ENCODE results near the gene ANKS1A.

Gene ANKS1A

DNA sequence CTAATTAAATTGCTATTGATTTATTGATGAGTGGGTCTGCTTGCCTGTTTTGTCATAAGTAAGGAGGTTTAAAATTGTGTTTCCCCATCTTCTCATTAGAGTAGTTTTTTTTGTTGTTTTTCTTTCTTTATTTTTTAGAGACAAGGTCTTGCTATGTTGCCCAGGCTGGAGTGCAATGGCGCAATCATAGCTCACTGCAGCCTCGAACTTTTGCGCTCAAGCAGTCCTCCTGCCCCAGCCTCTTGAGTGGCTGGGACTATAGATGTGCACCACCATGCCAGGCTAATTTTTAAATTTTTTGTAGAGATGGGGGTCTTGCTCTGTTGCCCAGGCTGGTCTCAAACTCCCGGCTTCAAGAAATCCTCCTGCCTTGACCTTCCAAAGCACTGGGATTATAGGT, 31.0 kb downstream of the ANKS1A start:
- no peak overlapping the region for H3K4me3 ChIP-seq (ENCODE audit: low read depth, low read length)
- CTCF ChIA-PET = interaction anchor here (0.6 kb wide), 1 partner anchor 213 kb away, joined by 3 read pairs; no protein-coding TSS in a partner anchor

GRCh38 chr6:34922177-34922663, 33.2 kb downstream of the ANKS1A start:
- H3K4me3 ChIP-seq (ENCODE audit: low read depth, low read length) = no peak overlapping the region
- H3K9me3 ChIP-seq (ENCODE audit: control insufficient read depth, insufficient read depth, low read depth, low read length) = no peaks in the 10 kb centered on the region
- ChIA-PET POLR2A (interaction anchor here (0.7 to 1.5 kb wide), 3 partner anchors 24 to 39 kb away, joined by 4 to 5 read pairs (median 5); partner anchors contain the start of gene TAF11), CTCF (interaction anchor here (0.6 to 0.7 kb wide), 4 partner anchors 55 to 1173 kb away, joined by 3 to 4 read pairs (median 3); no protein-coding TSS in a partner anchor)
- H3K4me1 ChIP-seq (ENCODE audit: control insufficient read depth, insufficient read depth, low read length) = peaks cover 3% of the 10 kb centered on the region; the same call in 1 of the 2 replicates
- no peaks in the 10 kb centered on the region for H3K36me3 ChIP-seq (ENCODE audit: control insufficient read depth in 2 of 2, insufficient read depth in 1 of 2, low read length in 2 of 2)
- no peak overlapping the region for H3K27ac ChIP-seq (ENCODE audit: extremely low read depth, low read depth, low read length)
- TF ChIP-seq, protein P1, sequence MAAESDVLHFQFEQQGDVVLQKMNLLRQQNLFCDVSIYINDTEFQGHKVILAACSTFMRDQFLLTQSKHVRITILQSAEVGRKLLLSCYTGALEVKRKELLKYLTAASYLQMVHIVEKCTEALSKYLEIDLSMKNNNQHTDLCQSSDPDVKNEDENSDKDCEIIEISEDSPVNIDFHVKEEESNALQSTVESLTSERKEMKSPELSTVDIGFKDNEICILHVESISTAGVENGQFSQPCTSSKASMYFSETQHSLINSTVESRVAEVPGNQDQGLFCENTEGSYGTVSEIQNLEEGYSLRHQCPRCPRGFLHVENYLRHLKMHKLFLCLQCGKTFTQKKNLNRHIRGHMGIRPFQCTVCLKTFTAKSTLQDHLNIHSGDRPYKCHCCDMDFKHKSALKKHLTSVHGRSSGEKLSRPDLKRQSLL (tag by site-specific recombination; IDR thresholded peaks at IDR 0.05) = peak; percentile 59; the same call in 1 of the 2 replicates
- TF ChIP-seq ZNF302 (tag by site-specific recombination; IDR thresholded peaks at IDR 0.05; ENCODE audit: low read depth) (no peak), ZBTB21 (tag by site-specific recombination; IDR thresholded peaks at IDR 0.05) (0 out of 2 replicates have a peak, but pooled peaks have one; percentile 26), ZNF280D (tag by site-specific recombination; IDR thresholded peaks at IDR 0.05) (peak; percentile 75; the same call in 1 of the 2 replicates), INSM2 (tag by site-specific recombination; IDR thresholded peaks at IDR 0.05) (peak; percentile 52; the same call in 1 of the 2 replicates), ZBTB7A (tag by site-specific recombination; IDR thresholded peaks at IDR 0.05; ENCODE audit: low read depth) (no peak), ZFHX2 (tag by site-specific recombination; conservative IDR thresholded peaks at IDR 0.05) (no peak), GLIS2 (tag by site-specific recombination; IDR thresholded peaks at IDR 0.05) (no peak), ZNF391 (tag by site-specific recombination; IDR thresholded peaks at IDR 0.05; ENCODE audit: borderline replicate concordance, low read depth) (0 out of 2 replicates have a peak, but pooled peaks have one; percentile 47), ZFP69B (tag by site-specific recombination; IDR thresholded peaks at IDR 0.05) (no peak), ZSCAN30 (tag by site-specific recombination; IDR thresholded peaks at IDR 0.05) (no peak), ZNF146 (tag by site-specific recombination; IDR thresholded peaks at IDR 0.05) (peak; percentile 34; the same call in 1 of the 2 replicates), ZFP37 (tag by site-specific recombination; IDR thresholded peaks at IDR 0.05) (0 out of 2 replicates have a peak, but pooled peaks have one; percentile 54), SP7 (tag by site-specific recombination; IDR thresholded peaks at IDR 0.05) (peak; percentile 60; the same call in 1 of the 2 replicates)
- TF ChIP-seq, protein P2, sequence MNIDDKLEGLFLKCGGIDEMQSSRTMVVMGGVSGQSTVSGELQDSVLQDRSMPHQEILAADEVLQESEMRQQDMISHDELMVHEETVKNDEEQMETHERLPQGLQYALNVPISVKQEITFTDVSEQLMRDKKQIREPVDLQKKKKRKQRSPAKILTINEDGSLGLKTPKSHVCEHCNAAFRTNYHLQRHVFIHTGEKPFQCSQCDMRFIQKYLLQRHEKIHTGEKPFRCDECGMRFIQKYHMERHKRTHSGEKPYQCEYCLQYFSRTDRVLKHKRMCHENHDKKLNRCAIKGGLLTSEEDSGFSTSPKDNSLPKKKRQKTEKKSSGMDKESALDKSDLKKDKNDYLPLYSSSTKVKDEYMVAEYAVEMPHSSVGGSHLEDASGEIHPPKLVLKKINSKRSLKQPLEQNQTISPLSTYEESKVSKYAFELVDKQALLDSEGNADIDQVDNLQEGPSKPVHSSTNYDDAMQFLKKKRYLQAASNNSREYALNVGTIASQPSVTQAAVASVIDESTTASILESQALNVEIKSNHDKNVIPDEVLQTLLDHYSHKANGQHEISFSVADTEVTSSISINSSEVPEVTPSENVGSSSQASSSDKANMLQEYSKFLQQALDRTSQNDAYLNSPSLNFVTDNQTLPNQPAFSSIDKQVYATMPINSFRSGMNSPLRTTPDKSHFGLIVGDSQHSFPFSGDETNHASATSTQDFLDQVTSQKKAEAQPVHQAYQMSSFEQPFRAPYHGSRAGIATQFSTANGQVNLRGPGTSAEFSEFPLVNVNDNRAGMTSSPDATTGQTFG (tag by site-specific recombination; IDR thresholded peaks at IDR 0.05; ENCODE audit: borderline replicate concordance) = no peak
- TF ChIP-seq, protein P3, sequence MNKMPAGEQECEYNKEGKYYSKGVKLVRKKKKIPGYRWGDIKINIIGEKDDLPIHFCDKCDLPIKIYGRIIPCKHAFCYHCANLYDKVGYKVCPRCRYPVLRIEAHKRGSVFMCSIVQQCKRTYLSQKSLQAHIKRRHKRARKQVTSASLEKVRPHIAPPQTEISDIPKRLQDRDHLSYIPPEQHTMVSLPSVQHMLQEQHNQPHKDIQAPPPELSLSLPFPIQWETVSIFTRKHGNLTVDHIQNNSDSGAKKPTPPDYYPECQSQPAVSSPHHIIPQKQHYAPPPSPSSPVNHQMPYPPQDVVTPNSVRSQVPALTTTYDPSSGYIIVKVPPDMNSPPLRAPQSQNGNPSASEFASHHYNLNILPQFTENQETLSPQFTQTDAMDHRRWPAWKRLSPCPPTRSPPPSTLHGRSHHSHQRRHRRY (tag by site-specific recombination; IDR thresholded peaks at IDR 0.05) = no peak
- TF ChIP-seq, protein P4, sequence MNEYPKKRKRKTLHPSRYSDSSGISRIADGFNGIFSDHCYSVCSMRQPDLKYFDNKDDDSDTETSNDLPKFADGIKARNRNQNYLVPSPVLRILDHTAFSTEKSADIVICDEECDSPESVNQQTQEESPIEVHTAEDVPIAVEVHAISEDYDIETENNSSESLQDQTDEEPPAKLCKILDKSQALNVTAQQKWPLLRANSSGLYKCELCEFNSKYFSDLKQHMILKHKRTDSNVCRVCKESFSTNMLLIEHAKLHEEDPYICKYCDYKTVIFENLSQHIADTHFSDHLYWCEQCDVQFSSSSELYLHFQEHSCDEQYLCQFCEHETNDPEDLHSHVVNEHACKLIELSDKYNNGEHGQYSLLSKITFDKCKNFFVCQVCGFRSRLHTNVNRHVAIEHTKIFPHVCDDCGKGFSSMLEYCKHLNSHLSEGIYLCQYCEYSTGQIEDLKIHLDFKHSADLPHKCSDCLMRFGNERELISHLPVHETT (tag by site-specific recombination; IDR thresholded peaks at IDR 0.05) = peak; percentile 86; the same call in 1 of the 2 replicates

More for the DNA sequence above, 31.0 kb downstream of the ANKS1A start:
- POLR2A ChIA-PET = no interaction called here
- Histone ChIP-seq H3K27ac (ENCODE audit: extremely low read depth, low read depth, low read length) (no peak overlapping the region), H3K9me3 (ENCODE audit: control insufficient read depth, insufficient read depth, low read depth, low read length) (no peaks in the 10 kb centered on the region), H3K36me3 (ENCODE audit: control insufficient read depth in 2 of 2, insufficient read depth in 1 of 2, low read length in 2 of 2) (no peaks in the 10 kb centered on the region), H3K4me1 (ENCODE audit: control insufficient read depth, insufficient read depth, low read length) (no peaks in the 10 kb centered on the region)
- TF ChIP-seq SALL2 (tag by site-specific recombination; IDR thresholded peaks at IDR 0.05; ENCODE audit: borderline replicate concordance) = no peak
- TF ChIP-seq ZNF121 (tag by site-specific recombination; IDR thresholded peaks at IDR 0.05) = peak; percentile 94
- TF ChIP-seq ZNF26 (tag by site-specific recombination; IDR thresholded peaks at IDR 0.05) = no peak

Measured in HEK293 (cell line).